ENCODE results near the gene YTHDF1. TPM values are rescaled to one million over a fixed set of nuclear protein-coding genes. Genes with fewer than 3 reads are reported as not detected.

YTHDF1 gene
- total RNA-seq, 2 donors from 2014 or later, result 21.8 to 31.8 TPM

DNA sequence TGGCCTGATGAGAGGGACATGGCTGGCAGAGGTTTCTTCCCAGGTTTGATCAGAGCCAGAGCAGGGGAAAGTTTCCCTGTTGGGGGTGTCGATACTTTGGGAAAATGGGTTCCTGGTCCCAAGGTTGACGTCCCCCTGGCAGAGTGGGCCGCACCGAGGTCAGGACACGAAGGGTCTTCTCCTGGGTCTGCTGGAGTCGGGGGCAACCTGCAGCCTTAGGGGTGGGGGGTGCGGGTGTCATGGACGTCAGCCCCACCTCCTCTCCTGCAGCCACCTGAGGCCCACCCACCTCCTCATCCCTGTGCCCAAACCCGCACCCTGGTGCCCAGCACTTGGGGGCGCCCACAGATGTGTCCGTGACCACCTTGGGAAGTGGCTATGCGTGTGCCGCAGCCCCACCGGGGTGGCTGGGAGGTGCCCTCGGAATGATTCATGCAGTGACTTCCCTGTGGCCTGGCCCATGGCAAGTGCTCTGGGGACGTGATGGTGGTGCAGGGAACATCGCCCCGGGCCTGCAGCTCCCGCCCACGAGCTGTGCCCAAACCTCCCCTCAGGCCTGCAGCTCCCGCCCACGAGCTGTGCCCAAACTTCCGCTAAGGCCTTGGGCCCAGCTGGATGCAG lies 64.9 kb downstream of the YTHDF1 start:
- ATAC-seq (ENCODE audit: insufficient number of reproducible peaks, low FRiP score, low read depth) (no peak), DNase-seq (ENCODE audit: low spot score) (no peak)
- Histone ChIP-seq H3K27me3 (replicated peaks; ENCODE audit: insufficient read depth) (peaks cover 21% of the 10 kb centered on the region), H3K4me1 (ENCODE audit: control insufficient read depth in 1 of 2, low read depth in 2 of 2) (peaks cover 0 to 17% of the 10 kb centered on the region in 2 donors), H3K4me3 (no peak overlapping the region), H3K27ac (no peak overlapping the region), H3K36me3 (no peaks in the 10 kb centered on the region), H3K9me3 (no peaks in the 10 kb centered on the region)
- TF ChIP-seq, protein P1, sequence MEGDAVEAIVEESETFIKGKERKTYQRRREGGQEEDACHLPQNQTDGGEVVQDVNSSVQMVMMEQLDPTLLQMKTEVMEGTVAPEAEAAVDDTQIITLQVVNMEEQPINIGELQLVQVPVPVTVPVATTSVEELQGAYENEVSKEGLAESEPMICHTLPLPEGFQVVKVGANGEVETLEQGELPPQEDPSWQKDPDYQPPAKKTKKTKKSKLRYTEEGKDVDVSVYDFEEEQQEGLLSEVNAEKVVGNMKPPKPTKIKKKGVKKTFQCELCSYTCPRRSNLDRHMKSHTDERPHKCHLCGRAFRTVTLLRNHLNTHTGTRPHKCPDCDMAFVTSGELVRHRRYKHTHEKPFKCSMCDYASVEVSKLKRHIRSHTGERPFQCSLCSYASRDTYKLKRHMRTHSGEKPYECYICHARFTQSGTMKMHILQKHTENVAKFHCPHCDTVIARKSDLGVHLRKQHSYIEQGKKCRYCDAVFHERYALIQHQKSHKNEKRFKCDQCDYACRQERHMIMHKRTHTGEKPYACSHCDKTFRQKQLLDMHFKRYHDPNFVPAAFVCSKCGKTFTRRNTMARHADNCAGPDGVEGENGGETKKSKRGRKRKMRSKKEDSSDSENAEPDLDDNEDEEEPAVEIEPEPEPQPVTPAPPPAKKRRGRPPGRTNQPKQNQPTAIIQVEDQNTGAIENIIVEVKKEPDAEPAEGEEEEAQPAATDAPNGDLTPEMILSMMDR (IDR thresholded peaks at IDR 0.05), result no peak

- no peaks in the 10 kb centered on the region for H3K36me3 ChIP-seq
- no peak overlapping the region for H3K27ac ChIP-seq
- H3K27me3 ChIP-seq (replicated peaks; ENCODE audit: insufficient read depth), result peaks cover 21% of the 10 kb centered on the region
- TF ChIP-seq, protein P1 (IDR thresholded peaks at IDR 0.05), result no peak
- no peaks in the 10 kb centered on the region for H3K9me3 ChIP-seq
- ATAC-seq (ENCODE audit: insufficient number of reproducible peaks, low FRiP score, low read depth) (no peak), DNase-seq (ENCODE audit: low spot score) (no peak)
- peaks cover 0 to 11% of the 10 kb centered on the region in 2 donors for H3K4me1 ChIP-seq (ENCODE audit: control insufficient read depth in 1 of 2, low read depth in 2 of 2)
- H3K4me3 ChIP-seq, result no peak overlapping the region
Measured at GRCh38 chr20:63150391-63150898, 65.5 kb downstream of the YTHDF1 start.

GRCh38 chr20:63149531-63150192 lies 66.3 kb downstream of the YTHDF1 start:
- DNase-seq (ENCODE audit: low spot score) (no peak), ATAC-seq (ENCODE audit: insufficient number of reproducible peaks, low FRiP score, low read depth) (no peak)

GRCh38 chr20:63148696-63149095 lies 67.2 kb downstream of the YTHDF1 start:
- H3K4me3 ChIP-seq, result no peak overlapping the region
- H3K27ac ChIP-seq, result no peak overlapping the region
- ATAC-seq (ENCODE audit: insufficient number of reproducible peaks, low FRiP score, low read depth) (no peak), DNase-seq (ENCODE audit: low spot score) (no peak)
- TF ChIP-seq, protein P1 (IDR thresholded peaks at IDR 0.05), result no peak
- H3K9me3 ChIP-seq, result no peaks in the 10 kb centered on the region
- H3K36me3 ChIP-seq, result no peaks in the 10 kb centered on the region
- peaks cover 21% of the 10 kb centered on the region for H3K27me3 ChIP-seq (replicated peaks; ENCODE audit: insufficient read depth)
- peaks cover 0 to 11% of the 10 kb centered on the region in 2 donors for H3K4me1 ChIP-seq (ENCODE audit: control insufficient read depth in 1 of 2, low read depth in 2 of 2)

More at GRCh38 chr20:63149531-63150192, 66.3 kb downstream of the YTHDF1 start:
- Histone ChIP-seq H3K4me1 (ENCODE audit: control insufficient read depth in 1 of 2, low read depth in 2 of 2) (peaks cover 0 to 11% of the 10 kb centered on the region in 2 donors), H3K9me3 (no peaks in the 10 kb centered on the region), H3K4me3 (no peak overlapping the region), H3K27ac (no peak overlapping the region), H3K27me3 (replicated peaks; ENCODE audit: insufficient read depth) (peaks cover 21% of the 10 kb centered on the region), H3K36me3 (no peaks in the 10 kb centered on the region)
- TF ChIP-seq, protein P1 (IDR thresholded peaks at IDR 0.05), result no peak

DNA sequence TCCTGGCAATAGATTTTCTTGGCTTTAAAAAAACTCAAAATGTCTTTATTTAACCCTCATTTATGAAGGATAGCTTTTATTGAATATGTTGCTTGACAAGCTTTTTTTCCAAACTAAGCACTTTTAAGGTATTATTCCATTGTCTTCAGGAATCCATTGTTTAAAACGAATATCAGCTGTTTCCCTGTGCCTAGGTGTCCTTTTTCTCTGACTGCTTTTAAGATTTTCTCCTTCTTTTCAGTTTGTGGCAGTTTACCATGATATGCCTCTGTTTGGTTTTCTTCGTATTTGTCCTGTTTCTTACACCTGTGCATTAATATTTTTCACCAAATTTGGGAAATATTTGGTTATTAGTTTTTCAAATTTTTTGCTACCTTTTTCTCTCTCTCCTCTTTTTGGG lies 68.4 kb downstream of the YTHDF1 start:
- no peak overlapping the region for H3K27ac ChIP-seq
- TF ChIP-seq, protein P1 (IDR thresholded peaks at IDR 0.05), result no peak
- no peaks in the 10 kb centered on the region for H3K9me3 ChIP-seq
- peaks cover 21% of the 10 kb centered on the region for H3K27me3 ChIP-seq (replicated peaks; ENCODE audit: insufficient read depth)
- ATAC-seq (ENCODE audit: insufficient number of reproducible peaks, low FRiP score, low read depth) (no peak), DNase-seq (ENCODE audit: low spot score) (no peak)
- no peak overlapping the region for H3K4me3 ChIP-seq
- peaks cover 0 to 11% of the 10 kb centered on the region in 2 donors for H3K4me1 ChIP-seq (ENCODE audit: control insufficient read depth in 1 of 2, low read depth in 2 of 2)
- no peaks in the 10 kb centered on the region for H3K36me3 ChIP-seq

All from thoracic aorta (tissue), 2 donors.